DMS 273 (cell line): ENCODE data around the gene HORMAD2.
"Not testable (repeated sequence)": the region's sequence is repeated elsewhere in the genome, so short reads cannot be mapped to it uniquely, and the experiment has no call there.

Experiments
- DNase-seq: peaks from one replicate; lab custom pipeline; 2025; ENCODE audit not compliant: unreplicated experiment; lab: John Stamatoyannopoulos, UW

The HORMAD2 gene

DNA sequence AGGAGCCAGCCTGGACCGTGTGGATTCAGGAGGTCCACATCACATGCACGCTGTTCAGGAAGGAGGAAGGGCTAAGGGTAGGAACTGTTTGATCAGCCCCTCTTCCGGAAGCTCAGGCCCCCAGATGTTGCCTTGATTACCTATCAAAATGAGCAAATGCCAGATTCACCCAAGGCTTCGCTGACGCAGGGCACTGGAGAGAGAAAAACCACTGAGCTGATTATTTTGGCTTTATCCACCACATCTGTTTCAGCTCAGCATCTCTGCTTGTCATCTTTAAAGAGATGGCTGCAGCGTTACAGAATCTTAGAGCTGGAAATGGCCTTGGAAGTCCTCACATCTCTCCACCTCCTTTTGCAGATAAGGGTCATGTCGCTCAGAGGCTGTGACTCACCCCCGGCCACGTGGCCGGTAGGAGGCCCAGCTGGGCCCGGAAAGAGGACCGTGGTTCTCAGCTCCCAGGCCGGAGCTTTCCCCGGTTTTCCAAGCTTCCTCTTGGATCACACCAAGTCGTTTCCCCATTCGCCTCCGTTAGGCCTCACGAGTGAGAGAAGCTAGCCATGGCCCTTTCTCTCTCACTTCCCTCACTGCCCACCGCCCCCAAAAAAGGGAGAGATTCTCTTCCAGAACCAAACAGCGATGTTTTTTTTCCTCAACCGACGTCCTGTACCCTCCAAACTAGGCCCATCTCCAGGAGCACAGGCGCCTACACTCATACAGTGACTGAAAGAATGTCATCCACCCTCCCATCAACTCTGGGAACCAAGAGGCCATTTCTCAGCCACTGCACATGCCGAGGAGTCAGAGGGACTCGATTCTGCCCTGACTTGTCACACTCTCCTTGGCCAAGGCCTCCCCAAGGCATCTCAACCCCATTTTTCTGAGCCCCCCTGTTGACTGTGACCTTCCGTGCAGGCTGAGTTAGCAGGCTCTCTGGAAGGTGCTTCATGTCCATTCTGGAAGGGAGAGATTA lies 128.7 kb downstream of the HORMAD2 start:
- no peak for DNase-seq

DNA sequence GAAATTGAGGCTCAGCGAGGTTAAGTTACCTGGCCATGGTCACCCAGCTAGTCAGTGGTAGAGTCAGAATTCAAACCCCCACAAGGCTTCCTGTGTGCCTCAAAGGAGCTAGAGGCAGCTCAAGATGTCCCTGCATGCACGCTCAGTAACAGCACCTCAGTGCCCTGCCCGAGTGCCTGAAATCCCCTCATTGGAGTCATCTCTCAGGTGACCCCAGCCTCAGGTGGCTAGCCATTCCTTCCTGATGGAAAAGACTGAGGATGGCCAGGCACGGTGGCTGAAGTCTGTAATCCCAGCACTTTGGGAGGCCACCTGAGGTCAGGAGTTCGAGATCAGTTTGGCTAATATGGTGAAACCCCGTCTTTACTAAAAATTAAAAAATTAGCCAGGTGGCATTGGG lies 129.4 kb downstream of the HORMAD2 start:
- no peak for DNase-seq

DNA sequence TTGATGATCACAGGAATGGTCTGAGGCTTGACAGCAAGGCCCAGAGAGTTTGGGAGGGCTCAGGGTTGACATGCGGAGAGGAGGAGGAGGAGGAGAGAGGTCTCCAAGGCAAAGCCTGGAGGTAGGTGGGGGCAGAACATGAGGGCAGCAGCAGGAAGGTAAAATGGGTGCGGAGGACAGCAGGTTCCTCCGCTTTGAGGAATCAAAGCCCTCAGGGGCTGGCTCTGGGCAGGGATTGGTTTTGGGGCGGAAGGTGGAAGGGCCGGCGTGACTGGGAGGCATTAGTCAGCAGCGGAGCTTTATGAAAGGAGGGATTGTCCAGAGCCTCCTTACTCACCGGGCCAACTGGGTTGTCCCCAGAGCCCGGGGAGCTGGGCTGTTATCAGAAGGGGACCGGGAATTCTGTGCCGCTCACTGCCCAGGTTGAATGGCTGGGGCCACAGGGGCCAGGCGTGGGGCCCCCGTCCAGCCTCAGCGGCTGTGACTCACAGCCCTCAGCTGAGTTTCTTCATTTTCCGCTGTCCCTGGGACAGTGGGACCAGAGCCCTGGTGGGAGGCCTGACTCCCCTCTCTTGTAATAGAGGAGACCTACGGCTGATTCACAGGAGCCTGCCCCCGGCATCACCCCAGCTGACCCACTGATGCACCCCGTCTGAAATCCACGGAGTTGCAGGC lies 130.1 kb downstream of the HORMAD2 start:
- no peak for DNase-seq

DNA sequence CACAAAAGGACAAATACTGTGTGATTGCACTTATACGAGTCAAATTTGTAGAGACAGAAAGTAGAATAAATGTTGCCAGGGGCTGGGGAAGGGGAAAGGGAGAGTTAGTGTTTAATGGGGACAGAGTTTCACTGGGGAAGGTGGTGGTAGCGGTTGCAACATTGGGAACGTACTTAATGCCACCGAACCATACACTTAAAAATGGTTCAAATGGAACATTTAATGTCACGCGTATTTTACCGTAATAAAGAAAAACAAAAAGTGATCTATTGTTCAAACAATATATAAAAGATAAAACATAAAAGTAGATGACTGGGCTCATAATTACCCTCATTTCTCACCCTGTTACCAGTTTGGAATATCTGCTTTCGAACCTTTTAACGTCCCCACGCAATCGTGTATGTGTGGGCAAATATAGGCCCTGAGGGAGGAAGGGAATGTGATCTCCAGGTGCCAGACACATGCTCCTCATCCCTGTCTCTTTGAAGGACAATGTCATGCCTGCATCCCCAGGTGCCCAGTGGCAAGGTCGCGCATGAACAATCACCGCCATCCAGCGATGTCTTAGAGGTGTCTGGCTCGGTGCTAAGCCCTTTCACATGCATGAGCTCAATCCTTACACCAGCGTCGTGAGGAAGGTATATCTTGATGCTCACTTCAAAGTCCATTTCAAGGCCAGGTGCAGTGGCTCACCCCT lies 131.0 kb downstream of the HORMAD2 start:
- DNase-seq, result no peak

DNA sequence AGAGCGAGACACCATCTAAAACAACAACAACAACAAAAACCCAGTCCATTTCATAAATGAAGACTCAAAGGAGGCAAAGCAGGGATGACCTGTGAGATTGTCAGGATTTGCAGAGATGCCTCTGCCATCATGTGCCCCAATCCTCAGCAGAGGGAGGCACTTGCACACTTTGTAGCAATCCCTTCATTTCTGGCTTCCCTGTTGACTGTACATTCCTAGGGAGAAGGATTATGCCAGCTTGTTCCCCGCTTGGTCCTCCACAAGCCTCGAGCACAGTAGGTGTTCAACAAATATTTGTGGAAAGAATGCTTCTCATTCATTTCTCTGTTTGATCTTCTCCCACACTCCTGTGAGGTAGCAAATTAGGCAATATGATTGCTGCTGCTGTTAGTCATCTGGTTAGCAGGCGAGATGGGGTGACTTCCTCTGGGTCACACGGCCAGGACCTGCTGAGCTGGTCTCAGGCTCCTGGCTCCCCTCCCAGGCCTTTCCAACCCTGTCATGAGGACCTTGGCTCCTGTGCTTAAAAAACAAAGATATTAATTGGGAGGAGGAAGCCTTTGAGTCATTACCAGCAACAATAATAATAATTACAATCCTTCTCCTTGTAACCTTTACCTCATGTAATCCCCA lies 132.2 kb downstream of the HORMAD2 start:
- DNase-seq, result no peak

DNA sequence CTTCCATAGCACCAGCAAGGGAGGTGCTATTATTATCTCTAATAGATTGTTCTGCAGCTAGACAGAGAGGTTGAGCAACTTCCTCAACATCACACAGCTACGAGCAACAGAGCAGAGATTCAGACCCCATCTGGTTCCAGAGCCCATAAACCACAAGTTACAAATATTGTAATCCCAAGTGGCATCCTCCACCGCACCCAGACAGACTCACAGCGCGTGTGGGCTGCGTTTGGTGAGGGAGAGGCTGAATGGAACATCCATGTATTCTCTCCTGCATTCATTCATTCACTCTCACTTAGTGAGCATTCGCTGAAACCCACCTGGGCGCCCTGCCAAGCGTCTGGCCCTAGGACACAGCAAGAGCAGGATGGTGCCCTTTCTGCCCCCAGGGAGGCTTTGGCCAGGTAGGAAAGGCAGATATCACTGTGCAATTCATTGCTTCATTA lies 132.8 kb downstream of the HORMAD2 start:
- no peak for DNase-seq

DNA sequence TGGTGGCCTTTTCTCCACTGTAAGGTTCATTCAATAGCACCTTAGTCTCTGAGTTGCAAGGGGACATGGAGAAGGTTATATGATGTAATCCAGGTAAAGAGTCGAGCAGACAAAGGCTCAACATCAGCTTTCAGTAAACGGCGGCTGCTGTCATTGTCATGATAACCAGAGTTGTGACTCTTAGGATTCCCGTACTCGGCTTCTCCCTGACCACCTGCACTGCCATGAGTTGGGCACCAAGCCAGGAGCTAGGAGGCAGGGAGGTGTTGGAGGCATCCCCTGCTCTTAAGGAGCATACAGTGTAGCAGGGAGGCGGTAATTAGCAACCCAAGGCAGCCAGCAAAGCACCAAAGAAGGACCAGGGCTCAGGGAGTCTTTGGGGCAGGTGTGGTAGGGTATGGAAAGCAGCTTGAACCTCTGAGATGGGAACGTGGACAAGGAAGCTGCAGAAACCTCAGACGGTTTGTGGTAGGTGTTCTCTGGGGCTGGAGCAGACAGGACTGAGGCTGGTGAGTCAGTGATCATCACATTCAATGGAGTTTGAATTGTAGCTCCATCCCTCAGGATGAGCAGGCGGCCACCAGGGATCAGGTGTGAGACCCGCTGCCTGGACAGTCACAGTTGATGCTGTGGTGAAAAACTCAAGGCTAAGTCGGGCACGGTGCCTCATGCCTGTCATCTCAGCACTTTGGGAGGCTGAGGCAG lies 134.6 kb downstream of the HORMAD2 start:
- peak; percentile 20 for DNase-seq

DNA sequence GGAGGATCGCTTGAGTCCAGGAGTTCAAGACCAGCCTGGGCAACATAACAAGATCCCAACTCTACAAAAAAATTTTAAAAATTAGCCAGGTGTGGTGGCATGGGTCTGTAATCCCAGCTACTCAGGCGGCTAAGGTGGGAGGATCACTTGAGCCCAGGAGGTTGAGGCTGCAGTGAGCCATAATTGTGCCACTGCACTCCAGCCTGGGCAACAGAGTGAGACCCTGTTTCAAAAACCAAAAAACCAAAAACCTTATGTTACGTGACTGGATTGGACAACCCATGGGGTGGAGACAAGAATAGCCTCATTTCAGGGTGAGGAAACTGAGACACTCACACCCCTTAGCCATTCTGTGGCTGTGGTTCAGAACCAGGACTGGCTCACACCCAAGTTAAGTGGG lies 136.0 kb downstream of the HORMAD2 start:
- not testable (repeated sequence) for DNase-seq

DNA sequence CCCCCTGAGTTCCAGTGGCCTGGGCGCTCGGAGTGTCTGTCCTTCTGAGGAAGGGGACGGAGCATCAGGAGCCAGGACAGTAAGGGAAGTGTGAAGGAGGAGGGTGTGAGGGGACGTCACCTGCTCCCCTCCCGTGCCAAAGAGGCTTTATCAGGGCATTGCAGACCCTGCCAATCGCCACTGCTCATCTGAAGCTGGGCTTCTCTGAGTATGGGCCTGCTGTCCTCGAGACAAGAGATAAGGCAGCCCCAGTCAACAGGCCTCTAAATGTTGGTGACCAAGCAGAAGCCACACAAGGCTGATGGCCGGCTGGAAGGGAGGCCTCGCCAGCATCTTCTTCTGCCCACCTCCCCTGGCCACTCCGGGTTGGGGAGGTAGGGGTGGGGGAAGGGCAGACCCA lies 136.4 kb downstream of the HORMAD2 start:
- DNase-seq, result no peak

DNA sequence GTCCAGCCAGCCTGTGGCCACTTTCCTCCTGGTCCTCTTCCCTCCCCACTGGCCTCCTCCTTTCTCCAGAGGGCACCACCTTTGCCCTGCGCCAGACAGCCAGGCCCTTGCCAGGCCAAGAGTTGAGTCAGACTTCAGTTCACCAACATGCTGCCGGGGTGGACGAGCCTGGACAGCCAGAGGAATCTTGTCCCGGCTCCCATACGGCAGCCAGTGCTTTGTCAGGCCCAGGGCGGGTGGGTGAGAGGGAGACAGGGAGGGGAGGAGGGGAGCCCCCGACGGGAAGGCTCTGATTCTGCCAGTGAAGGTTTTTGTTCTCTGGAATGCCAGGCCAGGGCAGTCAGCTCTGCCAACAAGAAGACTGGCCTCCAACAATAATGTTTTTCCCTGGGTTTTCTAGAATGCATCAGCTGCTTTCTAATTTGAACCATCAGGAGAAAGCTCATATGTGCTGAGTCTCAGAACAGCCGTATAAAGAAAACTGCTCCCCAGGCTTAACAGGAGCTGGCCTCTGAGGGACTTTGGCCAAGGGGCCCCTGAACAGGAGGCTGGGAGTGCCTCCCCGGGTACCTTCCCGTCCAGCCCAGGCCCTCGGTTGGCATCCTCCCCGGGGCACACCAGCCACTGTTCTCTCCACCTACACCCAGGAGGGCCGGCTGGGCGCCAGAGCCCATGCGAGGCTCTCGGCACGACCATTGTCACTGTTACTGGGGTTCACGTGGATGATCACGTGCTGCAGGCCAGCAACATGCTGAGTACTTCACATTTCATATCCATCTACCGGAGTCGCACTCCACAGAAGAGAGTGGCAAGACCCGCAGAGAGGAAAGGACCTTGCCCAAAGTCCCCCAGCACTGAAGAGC lies 137.7 kb downstream of the HORMAD2 start:
- no peak for DNase-seq

DNA sequence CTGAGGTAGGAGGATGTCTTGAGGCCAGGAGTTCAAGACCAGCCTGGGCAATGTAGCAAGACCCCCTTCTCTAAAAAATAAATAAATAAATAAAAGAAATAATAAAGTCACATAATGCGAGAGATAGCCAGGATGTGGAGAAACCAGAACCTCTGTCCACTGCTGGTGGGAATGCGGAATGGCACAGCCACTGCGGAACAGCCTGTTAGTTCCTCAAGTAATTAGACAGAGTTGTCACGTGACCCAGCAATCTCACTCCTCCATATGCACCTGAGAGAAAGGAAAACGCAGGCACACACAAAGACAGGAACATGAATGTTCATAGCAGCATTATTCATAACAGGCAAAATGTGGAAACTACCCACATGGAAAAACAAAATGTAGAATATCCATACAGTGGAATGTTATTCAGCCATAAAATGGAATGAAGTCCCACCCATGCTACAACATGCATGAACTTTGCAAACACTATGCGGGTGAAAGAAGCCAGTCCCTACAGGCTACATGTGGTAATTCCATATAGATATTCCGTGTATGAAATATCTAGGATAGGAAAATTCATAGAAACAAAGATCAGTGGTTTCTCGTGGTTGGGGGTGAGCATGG lies 138.9 kb downstream of the HORMAD2 start:
- peak; percentile 16 for DNase-seq

DNA sequence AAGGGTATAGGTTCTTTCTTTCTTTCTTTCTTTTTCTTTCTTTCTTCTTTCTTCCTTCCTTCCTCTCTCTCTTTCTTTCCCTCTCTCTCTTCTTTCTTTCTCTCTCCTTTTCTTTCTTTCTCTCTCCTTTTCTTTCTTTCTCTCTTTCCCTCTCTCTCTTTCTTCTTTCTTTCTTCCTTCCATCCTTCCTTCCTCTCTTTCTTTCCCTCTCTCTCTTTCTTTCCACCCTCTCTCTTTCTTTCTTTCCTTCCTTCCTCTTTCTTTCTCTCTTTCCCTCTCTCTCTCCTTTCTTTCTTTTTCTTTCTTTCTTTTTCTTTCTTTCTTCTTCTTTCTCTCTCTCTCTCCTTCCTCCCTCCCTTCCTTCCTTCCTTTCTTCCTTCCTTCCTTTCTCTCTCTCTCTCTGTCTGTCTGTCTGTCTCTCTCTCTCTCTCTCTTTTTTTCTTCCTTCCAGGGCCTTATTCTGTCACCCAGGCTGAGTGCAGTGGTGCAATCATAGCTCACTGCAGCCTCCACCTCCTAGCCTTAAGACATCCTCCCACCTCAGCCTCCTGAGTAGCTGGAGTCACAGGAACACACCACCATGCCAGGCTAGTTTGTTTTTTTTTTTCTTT lies 139.5 kb downstream of the HORMAD2 start:
- no peak for DNase-seq

DNA sequence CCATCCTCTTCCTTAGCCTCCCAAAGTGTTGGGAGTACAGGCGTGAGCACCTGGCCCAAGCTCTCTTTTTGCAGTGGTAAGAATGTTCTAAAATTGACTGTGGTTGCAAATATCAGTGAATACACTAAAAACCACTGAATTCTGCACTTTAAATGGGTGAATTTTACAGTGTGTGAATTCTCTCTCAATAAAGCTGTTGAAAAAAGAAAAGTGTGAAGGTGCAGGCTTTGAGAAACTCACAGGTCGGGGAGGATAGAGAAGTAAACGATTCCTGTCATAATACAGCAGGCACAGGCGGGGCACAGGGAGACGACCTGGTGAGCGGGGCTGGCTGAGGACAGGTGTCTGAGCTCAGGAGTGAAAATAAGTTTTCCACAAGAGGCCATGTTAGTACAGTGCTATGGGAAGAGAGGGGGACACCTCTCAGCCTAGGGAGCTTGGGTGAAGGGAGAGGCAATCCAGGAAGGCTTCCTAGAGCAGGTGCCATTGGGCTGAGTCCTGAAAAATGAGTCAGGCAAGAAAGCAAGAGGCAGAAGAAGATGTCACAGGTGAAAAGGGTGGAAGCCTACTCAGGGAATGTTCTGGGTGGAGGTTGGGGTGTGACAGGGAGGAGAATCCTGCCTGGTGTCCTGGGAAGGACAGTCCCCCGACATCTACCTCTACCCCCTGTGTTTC lies 140.2 kb downstream of the HORMAD2 start:
- DNase-seq, result no peak

DNA sequence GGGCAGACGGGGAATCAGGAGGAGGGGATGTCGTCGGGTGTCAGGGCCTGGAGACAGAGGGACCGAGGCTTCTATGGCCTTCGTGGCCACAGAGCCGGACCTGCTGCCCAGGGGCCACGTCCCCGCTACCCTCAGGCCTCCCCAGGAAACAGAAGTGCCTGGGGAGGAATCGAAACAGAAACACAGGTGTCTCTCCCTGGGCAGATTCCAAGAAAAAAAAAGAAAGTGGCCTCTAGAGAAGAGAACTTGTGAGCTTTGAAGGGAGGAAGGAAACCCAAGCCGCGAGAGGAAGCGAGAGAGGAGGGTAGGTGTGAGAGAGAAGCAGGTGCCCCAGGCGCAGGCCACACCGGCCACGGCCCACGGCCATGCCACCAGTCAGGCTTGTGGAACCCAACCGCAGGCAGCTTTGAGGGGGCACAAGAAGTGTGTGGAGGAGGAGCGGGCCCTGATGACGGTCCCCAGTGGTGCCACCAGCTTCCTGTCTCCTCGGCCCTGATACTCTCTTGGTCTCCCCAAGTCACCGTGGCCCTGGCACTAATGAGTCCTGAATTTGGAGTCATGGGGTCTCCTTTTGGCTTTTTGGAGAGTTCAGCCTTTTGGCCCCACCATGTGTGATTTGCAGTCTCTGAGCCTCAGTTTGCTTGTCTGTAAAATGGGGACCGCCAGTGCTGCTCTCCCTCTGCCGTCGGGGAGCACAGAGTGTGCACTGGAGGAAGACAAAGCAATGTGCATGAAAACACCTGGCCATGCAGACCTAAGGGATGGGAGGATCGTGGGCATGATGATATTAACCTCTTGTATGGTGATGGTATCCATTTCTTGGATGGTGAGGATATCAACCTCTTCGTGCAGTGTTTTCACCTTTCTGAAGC lies 141.1 kb downstream of the HORMAD2 start:
- no peak for DNase-seq

DNA sequence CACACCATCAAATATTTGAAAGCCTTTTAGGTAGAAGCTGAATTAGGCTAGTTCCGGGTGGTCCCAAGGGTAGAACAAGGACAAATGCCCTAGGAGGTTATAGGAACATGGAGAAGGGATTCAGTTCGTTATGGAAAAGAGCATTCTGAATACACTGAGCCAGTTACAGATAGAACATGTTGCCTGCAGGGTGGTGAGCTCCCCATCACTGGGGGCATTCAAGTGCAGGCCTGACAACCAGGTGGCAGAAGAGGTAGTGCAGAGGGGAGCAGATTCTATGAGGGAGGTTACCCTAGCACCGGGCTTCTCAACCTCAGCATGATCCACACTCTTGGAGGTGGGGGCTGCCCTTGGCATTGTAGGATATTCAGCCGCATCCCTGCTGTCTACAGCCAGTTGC lies 142.1 kb downstream of the HORMAD2 start:
- DNase-seq, result no peak

DNA sequence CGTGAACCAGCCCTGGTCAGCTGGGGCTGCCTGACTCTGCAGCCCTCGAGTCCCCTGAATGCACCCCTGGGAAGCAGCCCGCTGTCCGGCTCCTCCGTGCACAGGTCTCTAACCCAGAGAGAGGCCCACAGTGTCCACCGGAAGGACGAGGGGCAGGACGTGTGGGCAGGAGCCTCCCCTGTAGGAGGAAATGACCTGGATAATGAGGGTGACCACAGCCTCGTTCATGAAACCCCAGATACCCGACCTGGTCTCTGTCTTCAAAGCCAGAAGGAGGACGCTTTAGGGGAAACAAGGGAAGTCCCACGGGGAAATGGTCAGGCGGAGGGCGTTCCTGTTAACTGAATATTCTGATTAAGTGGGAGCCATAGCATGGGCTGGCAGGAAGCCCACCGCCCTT lies 143.0 kb downstream of the HORMAD2 start:
- no peak for DNase-seq

DNA sequence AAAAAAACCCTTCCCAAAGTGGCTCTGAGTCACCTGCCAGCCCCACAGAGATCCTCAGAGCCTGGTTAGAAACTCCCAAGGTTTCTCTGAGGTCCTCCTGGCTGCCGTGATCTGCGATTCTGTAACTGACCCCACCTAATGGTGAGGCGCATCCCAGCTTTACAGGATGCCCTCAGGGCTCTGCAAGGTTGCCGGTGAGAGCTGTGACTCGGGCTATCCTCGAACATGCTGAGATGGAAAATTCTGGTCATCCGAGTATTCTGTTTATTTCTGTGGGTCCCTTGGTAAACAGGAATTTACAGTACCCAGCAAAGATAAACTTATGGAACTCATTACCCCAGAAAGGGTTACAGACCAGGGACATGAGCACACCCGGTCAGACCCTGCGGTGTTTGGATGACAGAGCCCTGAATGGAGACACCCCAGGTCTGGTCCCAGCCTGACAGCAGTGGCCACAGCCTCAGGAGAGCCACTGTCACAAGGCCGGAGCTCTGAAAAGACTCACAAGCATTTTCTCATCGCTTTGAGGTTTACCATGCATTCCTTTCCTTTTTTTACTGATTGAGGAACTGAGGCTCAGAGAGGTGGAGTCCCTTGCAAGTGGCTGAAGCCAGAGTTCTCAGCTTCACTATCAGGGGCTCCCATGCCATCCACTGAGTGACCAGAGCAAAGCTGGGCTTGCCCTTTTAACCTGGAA lies 144.0 kb downstream of the HORMAD2 start:
- DNase-seq, result no peak
